NAMALWA (cell line): ENCODE data around the gene TRDN.
"Not testable (repeated sequence)": the region's sequence is repeated elsewhere in the genome, so short reads cannot be mapped to it uniquely, and the experiment has no call there.

ENCODE experiments used
- DNase-seq: peaks from one replicate; pipeline ENCODE4 v3.0.0-alpha.2; 2015; ENCODE audit warnings: low spot score

The TRDN gene

DNA sequence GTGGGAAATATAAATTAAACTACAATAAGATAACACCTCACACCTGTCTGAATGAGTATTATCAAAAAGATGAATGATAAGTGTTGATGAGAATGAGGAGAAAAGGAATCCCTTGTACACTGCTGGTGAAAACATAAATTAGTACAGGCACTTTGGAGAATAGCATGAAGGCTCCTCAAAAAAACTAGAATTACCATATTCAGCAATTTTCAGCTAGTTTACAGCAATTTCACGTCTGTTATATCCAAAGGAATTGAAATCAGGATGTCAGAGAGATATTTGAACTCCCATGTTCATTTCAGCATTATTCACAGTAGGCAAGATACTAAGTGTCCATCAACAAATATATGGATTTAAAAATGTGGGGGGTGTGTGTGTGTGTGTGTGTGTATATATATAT lies 348.1 kb downstream of the TRDN start:
- no peak for DNase-seq

GRCh38 chr6:123276546-123276980 lies 360.2 kb downstream of the TRDN start:
- DNase-seq = no peak

- DNase-seq = no peak
Measured at GRCh38 chr6:123263981-123264380, 372.8 kb downstream of the TRDN start.

GRCh38 chr6:123240626-123241025 lies 396.1 kb downstream of the TRDN start:
- DNase-seq = no peak

DNA sequence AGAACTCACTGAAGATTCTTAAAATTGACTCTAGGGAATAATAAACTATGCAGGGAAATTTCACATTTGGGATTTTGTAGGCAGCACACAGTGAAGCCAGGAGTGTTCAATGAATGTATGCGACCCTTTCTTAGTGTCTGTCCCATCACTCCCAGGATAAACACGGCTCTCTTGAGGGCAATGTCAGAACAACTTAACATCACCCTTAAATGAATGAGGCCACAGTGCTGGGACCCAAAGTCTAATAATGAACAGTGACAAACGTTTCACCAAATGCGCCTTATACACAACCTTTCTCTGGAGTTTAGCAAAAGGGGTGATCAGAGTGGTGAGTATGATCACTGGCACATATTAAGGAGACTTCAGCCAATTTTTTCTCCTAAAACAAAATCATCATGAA lies 403.4 kb downstream of the TRDN start:
- DNase-seq = no peak

DNA sequence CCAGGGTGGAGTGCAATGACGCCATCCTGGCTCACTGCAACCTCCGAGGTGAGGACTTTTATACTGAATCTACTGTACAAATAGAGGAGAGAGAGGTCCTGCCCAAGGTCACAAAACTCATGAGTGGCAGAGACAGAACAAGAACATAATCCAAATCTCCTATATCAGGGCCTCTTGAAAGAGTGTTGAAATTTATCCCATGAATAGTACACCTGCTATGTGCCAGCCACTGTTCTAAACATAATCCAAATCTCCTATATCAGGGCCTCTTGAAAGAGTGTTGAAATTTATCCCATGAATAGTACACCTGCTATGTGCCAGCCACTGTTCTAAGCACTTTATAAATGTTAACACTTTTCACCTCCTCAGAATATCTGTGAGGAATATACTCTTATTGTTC lies 409.0 kb downstream of the TRDN start:
- DNase-seq = not testable (repeated sequence)

DNA sequence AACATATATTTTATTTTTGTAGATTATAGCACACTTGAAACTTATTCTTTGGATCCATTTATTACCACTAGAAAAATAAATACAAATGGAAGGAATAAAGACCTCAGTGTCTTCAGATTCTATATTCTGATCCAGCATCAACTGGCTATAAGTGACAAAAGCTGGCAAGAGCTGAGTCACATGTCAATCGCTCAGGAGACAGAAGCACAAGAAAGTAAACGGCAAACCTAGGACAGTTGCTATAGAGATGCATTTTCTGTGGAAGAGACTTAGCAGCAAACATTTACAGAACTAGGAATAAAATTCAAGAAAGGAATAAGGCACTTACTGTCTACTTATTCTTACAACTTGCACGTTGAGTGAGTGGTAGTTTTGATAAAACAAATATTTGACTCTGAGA lies 410.4 kb downstream of the TRDN start:
- DNase-seq = no peak

GRCh38 chr6:123224077-123224476 lies 412.7 kb downstream of the TRDN start:
- no peak for DNase-seq

DNA sequence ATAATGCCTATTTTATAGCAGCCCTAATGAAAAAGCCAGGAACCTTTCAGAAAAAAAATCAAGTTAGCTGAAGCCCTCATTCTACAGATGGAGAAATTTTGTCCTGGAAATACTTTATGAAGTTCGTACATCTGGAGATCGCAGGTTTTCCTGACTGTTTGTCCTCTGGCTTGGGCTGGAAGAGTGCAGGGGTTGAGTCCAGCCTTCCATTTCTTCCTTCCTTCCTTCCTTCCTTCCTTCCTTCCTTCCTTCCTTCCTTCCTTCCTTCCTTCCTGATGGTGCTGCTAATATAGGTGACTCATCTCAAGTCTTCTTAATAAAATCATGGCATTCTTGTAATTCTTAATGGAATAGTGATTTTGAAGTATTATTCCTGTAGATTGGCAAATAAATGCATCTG lies 413.3 kb downstream of the TRDN start:
- DNase-seq = no peak

DNA sequence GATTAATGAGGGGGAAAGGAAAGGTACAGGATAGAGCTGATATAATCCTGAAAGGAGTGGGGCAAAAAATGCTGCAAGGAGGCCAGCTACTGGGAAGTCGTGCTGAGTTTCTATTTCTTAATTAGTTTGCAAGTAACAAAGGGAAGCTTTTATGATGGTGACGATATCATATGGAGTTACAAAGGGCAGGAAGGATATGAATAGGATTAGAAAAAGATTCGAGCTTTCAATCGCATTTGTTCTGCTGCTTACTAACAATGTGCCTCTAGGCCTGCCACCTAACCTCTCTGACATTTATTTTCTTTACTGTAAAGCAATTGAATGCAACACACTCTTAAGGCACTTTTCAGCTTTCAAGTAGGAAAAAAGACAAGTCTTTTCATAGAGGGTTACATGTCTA lies 421.5 kb downstream of the TRDN start:
- DNase-seq = no peak

DNA sequence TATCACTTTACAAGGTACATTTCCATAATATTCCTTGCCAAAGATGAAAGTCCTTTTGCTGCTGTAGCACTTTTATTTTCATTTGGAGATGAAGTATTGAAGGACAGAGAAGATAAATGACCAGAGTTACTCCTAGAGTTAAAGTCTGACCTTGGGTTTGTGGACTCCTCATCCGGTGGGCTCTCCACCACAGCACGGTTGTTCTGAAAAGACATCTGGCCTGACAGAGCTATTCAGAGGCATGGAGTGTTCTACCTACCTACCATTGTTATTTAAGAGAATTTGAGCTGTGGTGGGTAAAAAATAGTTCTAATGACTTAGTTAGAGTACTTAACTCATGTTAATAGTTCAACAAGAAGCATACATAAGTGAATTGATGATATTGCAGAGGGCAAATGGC lies 422.3 kb downstream of the TRDN start:
- no peak for DNase-seq

DNA sequence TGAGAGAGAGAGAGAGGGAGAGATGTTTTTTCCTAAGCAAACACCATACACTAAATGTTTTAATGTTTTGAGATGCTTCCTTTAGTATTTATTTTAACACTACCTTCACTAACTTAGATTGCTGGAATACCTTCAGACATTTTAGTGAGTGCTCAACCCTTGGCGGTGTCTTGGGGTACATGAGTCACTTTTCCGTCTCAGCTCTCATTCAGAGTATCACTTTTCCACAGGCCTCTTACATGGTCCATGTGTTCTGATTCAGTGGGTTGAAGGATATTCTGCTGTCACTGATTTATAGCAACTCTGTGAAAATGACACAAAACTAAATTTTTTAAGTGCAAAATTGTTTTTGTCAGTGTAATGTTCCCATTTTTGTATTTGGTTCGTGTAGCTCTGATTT lies 422.8 kb downstream of the TRDN start:
- DNase-seq = no peak

- no peak for DNase-seq
Measured at GRCh38 chr6:123211777-123212545, 424.8 kb downstream of the TRDN start.

GRCh38 chr6:123210645-123211044 lies 426.1 kb downstream of the TRDN start:
- DNase-seq = no peak

DNA sequence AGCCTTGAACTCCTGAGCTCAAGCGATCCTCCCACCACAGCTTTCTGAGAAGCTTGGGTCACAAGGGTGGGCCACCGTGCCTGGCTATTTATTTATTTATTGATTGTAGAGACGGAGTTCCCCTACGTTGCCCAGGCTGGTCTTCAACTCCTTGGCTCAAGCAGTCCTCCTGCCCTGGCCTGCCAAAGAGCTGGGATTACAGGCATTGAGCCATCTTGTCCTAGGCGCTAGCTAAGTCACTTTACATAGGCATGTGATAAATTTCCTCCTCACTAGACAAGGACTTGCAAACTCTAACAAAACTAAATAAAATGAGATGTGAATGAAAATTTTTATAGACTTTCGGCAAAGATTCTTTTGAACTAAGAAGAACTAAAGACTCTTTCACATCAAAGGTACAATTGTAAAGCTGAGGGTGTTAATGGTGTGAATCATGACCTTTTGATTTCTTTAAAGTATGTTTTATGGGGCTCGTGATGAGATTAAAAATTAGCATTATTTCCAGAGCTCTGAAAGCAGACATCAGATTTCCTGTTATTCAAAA lies 428.7 kb downstream of the TRDN start:
- DNase-seq = no peak

GRCh38 chr6:123203928-123204327 lies 432.8 kb downstream of the TRDN start:
- DNase-seq = no peak

GRCh38 chr6:123201869-123202372 lies 434.8 kb downstream of the TRDN start:
- DNase-seq = no peak

DNA sequence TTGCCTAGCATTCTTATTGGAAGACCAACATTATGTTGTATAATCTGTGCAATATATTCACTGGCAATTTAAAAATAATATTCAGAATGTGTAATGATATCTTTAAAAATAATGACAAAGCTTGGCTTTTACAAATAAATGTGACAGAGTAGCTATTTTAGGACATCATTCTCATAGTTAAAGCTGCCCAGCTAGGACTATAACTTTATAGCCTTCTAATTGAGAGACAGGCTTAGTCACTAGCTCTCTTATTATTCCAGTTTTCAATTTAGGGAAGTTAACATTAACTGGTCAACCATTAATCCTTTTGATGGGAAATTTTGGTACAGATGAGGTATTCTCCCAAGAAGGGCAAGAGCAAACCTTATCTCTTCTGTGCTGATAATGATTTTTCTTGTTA lies 443.5 kb downstream of the TRDN start:
- no peak for DNase-seq

GRCh38 chr6:123189816-123190215 lies 446.9 kb downstream of the TRDN start:
- DNase-seq = no peak

DNA sequence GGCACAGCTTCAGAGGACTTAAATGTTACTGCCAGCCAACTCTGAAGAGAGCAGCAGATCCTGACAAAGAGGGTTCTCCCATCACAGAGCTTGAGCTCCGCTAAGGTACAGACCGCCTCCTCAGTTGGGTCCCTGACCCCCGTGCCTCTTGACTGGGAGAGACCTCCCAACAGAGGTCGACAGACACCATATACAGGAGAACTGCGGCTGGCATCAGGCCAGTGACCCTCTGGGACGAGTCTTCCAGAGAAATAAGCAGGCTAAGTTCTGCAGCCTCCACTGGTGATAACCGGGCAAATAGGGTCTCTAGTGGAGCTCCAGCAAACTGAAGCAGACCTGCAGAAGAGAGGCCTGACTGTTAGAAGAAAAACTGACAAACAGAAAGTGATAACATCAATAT lies 453.8 kb downstream of the TRDN start:
- no peak for DNase-seq

- DNase-seq = no peak
Measured at GRCh38 chr6:123176706-123177105, 460.0 kb downstream of the TRDN start.

- DNase-seq = no peak
Measured at GRCh38 chr6:123171341-123172115, 465.2 kb downstream of the TRDN start.

DNA sequence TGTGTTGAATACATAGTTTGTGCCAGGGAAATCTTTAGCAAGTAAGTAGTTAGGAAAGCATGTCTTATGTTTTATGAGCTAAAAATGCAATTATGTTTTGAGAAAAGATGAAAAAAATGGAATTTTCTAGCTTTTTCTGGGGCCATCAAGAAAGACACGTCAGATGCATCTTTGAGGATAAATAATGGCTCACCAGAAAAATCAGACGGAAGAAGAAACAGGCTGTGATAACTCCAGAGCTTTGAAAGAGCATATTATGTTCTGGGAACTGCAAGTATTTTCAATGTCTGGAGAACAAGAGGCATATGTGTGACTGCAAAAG lies 467.0 kb downstream of the TRDN start:
- no peak for DNase-seq
